ENCODE measurements around the gene TRAF1. TPM values are rescaled to one million over a fixed set of nuclear protein-coding genes. Genes with fewer than 3 reads are reported as not detected.
A peak's percentile ranks its signal among the peaks of the same experiment; 100 is the strongest.

The TRAF1 gene
- total RNA-seq, 4 donors from 2014 or later, result 3.5 to 12.2 (median 7.5) TPM

- Histone ChIP-seq H3K36me3 (no peaks in the 10 kb centered on the region), H3K9me3 (no peaks in the 10 kb centered on the region), H3K4me1 (peaks cover 26% of the 10 kb centered on the region), H3K27ac (no peak overlapping the region), H3K4me3 (no peak overlapping the region), H3K27me3 (no peaks in the 10 kb centered on the region)
- WGBS, result 70% methylated on average over 7 of the region's 7 CpGs
- TF ChIP-seq POLR2AphosphoS5 (IDR thresholded peaks at IDR 0.05) (no peak), EP300 (IDR thresholded peaks at IDR 0.05) (no peak), POLR2A (IDR thresholded peaks at IDR 0.05) (no peak), CTCF (IDR thresholded peaks at IDR 0.05) (no peak)
- DNase-seq (ENCODE audit: low spot score in 2 of 2), result peak in 1 of 2 donors; percentile 21
Observed at GRCh38 chr9:120922404-120923195, 4.0 kb downstream of the TRAF1 start.

GRCh38 chr9:120921661-120922181 lies 4.9 kb downstream of the TRAF1 start:
- no peak overlapping the region for H3K27ac ChIP-seq

GRCh38 chr9:120920806-120921178 lies 5.8 kb downstream of the TRAF1 start:
- 68% methylated on average over 3 of the region's 3 CpGs for WGBS
- Histone ChIP-seq H3K27me3 (no peaks in the 10 kb centered on the region), H3K27ac (peak overlapping the region; percentile 56), H3K36me3 (no peaks in the 10 kb centered on the region), H3K4me1 (peaks cover 39% of the 10 kb centered on the region), H3K9me3 (no peaks in the 10 kb centered on the region), H3K4me3 (no peak overlapping the region)
- TF ChIP-seq POLR2A (IDR thresholded peaks at IDR 0.05), result no peak
- TF ChIP-seq EP300 (IDR thresholded peaks at IDR 0.05), result no peak
- no peak for TF ChIP-seq CTCF (IDR thresholded peaks at IDR 0.05)
- no peak for TF ChIP-seq POLR2AphosphoS5 (IDR thresholded peaks at IDR 0.05)
- DNase-seq (ENCODE audit: low spot score in 2 of 2), result no peak

More at GRCh38 chr9:120921661-120922181, 4.9 kb downstream of the TRAF1 start:
- WGBS, result 67% methylated on average over 8 of the region's 8 CpGs
- Histone ChIP-seq H3K4me1 (peaks cover 30% of the 10 kb centered on the region), H3K9me3 (no peaks in the 10 kb centered on the region), H3K4me3 (no peak overlapping the region), H3K36me3 (no peaks in the 10 kb centered on the region), H3K27me3 (no peaks in the 10 kb centered on the region)
- TF ChIP-seq POLR2A (IDR thresholded peaks at IDR 0.05) (no peak), POLR2AphosphoS5 (IDR thresholded peaks at IDR 0.05) (no peak), CTCF (IDR thresholded peaks at IDR 0.05) (no peak), EP300 (IDR thresholded peaks at IDR 0.05) (no peak)
- no peak for DNase-seq (ENCODE audit: low spot score in 2 of 2)

GRCh38 chr9:120919843-120920805 lies 6.5 kb downstream of the TRAF1 start:
- H3K27ac ChIP-seq, result peak overlapping the region; percentile 56
- no peak overlapping the region for H3K4me3 ChIP-seq
- TF ChIP-seq EP300 (IDR thresholded peaks at IDR 0.05), result no peak
- peak in 1 of 3 donors; percentile 27 for TF ChIP-seq POLR2AphosphoS5 (IDR thresholded peaks at IDR 0.05)
- peaks cover 46% of the 10 kb centered on the region for H3K4me1 ChIP-seq
- no peaks in the 10 kb centered on the region for H3K9me3 ChIP-seq
- H3K36me3 ChIP-seq, result no peaks in the 10 kb centered on the region
- no peak for DNase-seq (ENCODE audit: low spot score in 2 of 2)
- no peaks in the 10 kb centered on the region for H3K27me3 ChIP-seq
- 73% methylated on average over 6 of the region's 6 CpGs for WGBS

GRCh38 chr9:120918931-120919842 lies 7.4 kb downstream of the TRAF1 start:
- no peak for TF ChIP-seq CTCF (IDR thresholded peaks at IDR 0.05)
- no peak for TF ChIP-seq EP300 (IDR thresholded peaks at IDR 0.05)
- TF ChIP-seq POLR2AphosphoS5 (IDR thresholded peaks at IDR 0.05), result no peak
- TF ChIP-seq POLR2A (IDR thresholded peaks at IDR 0.05), result no peak
- 69% methylated on average over 12 of the region's 20 CpGs for WGBS
- Histone ChIP-seq H3K4me3 (no peak overlapping the region), H3K27me3 (no peaks in the 10 kb centered on the region), H3K4me1 (peaks cover 46% of the 10 kb centered on the region), H3K9me3 (no peaks in the 10 kb centered on the region), H3K36me3 (no peaks in the 10 kb centered on the region), H3K27ac (peak overlapping the region; percentile 43)
- no peak for DNase-seq (ENCODE audit: low spot score in 2 of 2)

Measured in suprapubic skin (tissue), 4 donors.